MM.1S (cell line): ENCODE data around the gene PLD6.
"Not testable (repeated sequence)": the region's sequence is repeated elsewhere in the genome, so short reads cannot be mapped to it uniquely, and the experiment has no call there.

ENCODE experiments used
- DNase-seq: peaks from one replicate; pipeline ENCODE4 v3.0.0-alpha.2; 2015
- H2AFZ ChIP-seq: fragments of 300-600 bp; sonication (generic); 2 replicates; pipeline ENCODE4 v1.6.0; 2016; ENCODE audit warnings: antibody characterized with exemption, low read length
- H3F3A ChIP-seq: fragments of 300-600 bp; sonication (generic); 2 replicates; pipeline ENCODE4 v1.6.1; 2016; ENCODE audit warnings: mild to moderate bottlenecking, antibody characterized with exemption, low read length, moderate library complexity, mixed read lengths; ENCODE audit not compliant: insufficient read depth
- H3K27ac ChIP-seq: fragments of 300-600 bp; sonication (generic); 2 replicates; pipeline ENCODE4 v1.5.1; 2016; ENCODE audit warnings: mild to moderate bottlenecking, low read length
- H3K27me3 ChIP-seq: fragments of 300-600 bp; sonication (generic); replicated peaks from 2 replicates; pipeline ENCODE4 v1.6.0; 2016; ENCODE audit warnings: low read length; ENCODE audit not compliant: insufficient read depth
- H3K36me3 ChIP-seq: fragments of 300-600 bp; sonication (generic); replicated peaks from 2 replicates; pipeline ENCODE4 v1.6.1; 2016; ENCODE audit warnings: mild to moderate bottlenecking, low read length, mixed read lengths; ENCODE audit not compliant: insufficient read depth
- H3K4me1 ChIP-seq: fragments of 300-600 bp; sonication (generic); 2 replicates; pipeline ENCODE4 v1.6.1; 2016; ENCODE audit warnings: low read length, mixed read lengths
- H3K4me2 ChIP-seq: fragments of 300-600 bp; sonication (generic); 2 replicates; pipeline ENCODE4 v1.6.0; 2016; ENCODE audit warnings: low read depth, low read length
- H3K4me3 ChIP-seq: fragments of 300-600 bp; sonication (generic); 2 replicates; pipeline ENCODE4 v1.5.1; 2016; ENCODE audit warnings: low read length, mixed read lengths
- H3K79me2 ChIP-seq: fragments of 300-600 bp; sonication (generic); 2 replicates; pipeline ENCODE4 v1.6.1; 2016; ENCODE audit warnings: mixed run types, low read length, mixed read lengths
- H3K9ac ChIP-seq: fragments of 300-600 bp; sonication (generic); 2 replicates; pipeline ENCODE4 v1.6.1; 2016; ENCODE audit warnings: low read length, mixed read lengths
- H3K9me2 ChIP-seq: fragments of 300-600 bp; sonication (generic); replicated peaks from 2 replicates; pipeline ENCODE4 v1.6.1; 2016; ENCODE audit warnings: mild to moderate bottlenecking, low read length, mixed read lengths; ENCODE audit not compliant: insufficient read depth
- H3K9me3 ChIP-seq: fragments of 300-600 bp; sonication (generic); replicated peaks from 2 replicates; pipeline ENCODE4 v1.6.1; 2016; ENCODE audit warnings: mild to moderate bottlenecking, low read length, mixed read lengths; ENCODE audit not compliant: insufficient read depth
- H4K20me1 ChIP-seq: fragments of 300-600 bp; sonication (generic); 2 replicates; pipeline ENCODE4 v1.6.1; 2016; ENCODE audit warnings: mild to moderate bottlenecking, low read length, moderate library complexity, mixed read lengths; ENCODE audit not compliant: insufficient read depth
- EZH2 ChIP-seq: fragments of 300-600 bp; sonication (generic); optimal IDR thresholded peaks from 2 replicates; pipeline ENCODE3; 2017; ENCODE audit warnings: low read depth, mild to moderate bottlenecking, antibody characterized with exemption, low read length, mixed read lengths
- EZH2phosphoT487 ChIP-seq: fragments of 300-600 bp; sonication (generic); IDR thresholded peaks from 2 replicates; pipeline ENCODE4 v1.6.1; 2018; ENCODE audit warnings: antibody characterized with exemption, low read length
- TF ChIP-seq, protein P1 (sequence below): fragments of 300-600 bp; sonication (generic); IDR thresholded peaks from 2 replicates; pipeline ENCODE4 v1.5.1; 2016; ENCODE audit warnings: antibody characterized with exemption, low read length, mixed read lengths

Gene PLD6, protein sequence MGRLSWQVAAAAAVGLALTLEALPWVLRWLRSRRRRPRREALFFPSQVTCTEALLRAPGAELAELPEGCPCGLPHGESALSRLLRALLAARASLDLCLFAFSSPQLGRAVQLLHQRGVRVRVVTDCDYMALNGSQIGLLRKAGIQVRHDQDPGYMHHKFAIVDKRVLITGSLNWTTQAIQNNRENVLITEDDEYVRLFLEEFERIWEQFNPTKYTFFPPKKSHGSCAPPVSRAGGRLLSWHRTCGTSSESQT

DNA sequence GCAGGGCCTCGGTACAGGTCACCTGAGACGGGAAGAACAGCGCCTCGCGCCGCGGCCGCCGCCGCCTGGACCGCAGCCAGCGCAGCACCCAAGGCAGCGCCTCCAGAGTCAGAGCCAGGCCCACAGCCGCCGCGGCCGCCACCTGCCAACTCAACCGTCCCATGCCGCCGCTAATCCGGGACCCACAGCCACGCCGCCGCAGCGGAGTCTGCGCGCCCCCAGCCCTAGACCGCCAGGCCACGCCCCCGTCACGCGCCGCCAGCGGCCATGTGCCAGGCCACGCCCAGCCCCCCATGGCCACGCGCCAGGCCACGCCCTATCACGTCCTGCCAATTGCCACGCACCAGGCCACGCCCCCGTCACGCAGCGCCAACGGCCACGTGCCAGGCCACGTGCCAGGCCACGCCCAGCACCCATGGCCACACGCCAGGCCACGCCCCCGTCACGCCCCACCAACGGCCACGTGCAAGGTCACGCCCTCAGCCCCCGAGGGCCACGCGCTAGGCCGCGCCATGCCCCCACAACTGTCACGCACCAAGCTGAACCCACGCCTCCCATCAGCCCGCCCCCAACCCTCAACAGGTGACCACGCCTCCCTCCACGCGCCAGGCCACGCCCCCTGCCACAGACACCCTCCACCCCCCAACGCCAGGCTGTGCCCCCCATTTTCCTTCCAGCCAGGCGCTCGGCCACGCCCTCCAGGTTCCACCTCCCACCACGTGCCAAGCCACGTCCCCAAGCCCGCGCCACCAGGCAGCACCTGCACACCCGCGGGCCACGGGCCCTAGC is at the start of gene PLD6:
Gene PLD6 (minus strand): TSS at position 210 of the 789 bp plus-strand sequence. CDS start 47 bp downstream, at position 163.
- H3K36me3 ChIP-seq = no peaks in the 10 kb centered on the region
- TF ChIP-seq EZH2 (no peak), EZH2phosphoT487 (no peak)
- TF ChIP-seq, protein P1, sequence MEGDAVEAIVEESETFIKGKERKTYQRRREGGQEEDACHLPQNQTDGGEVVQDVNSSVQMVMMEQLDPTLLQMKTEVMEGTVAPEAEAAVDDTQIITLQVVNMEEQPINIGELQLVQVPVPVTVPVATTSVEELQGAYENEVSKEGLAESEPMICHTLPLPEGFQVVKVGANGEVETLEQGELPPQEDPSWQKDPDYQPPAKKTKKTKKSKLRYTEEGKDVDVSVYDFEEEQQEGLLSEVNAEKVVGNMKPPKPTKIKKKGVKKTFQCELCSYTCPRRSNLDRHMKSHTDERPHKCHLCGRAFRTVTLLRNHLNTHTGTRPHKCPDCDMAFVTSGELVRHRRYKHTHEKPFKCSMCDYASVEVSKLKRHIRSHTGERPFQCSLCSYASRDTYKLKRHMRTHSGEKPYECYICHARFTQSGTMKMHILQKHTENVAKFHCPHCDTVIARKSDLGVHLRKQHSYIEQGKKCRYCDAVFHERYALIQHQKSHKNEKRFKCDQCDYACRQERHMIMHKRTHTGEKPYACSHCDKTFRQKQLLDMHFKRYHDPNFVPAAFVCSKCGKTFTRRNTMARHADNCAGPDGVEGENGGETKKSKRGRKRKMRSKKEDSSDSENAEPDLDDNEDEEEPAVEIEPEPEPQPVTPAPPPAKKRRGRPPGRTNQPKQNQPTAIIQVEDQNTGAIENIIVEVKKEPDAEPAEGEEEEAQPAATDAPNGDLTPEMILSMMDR = no peak
- H3K79me2 ChIP-seq = peaks cover 34% of the 10 kb centered on the region
- no peaks in the 10 kb centered on the region for H3K9me2 ChIP-seq
- H3K4me2 ChIP-seq = peak within 1 kb of the TSS; percentile 97
- H3K27ac ChIP-seq = peak within 1 kb of the TSS; percentile 38; the same call in 1 of the 2 replicates
- H3K27me3 ChIP-seq = no peaks in the 10 kb centered on the region
- H2AFZ ChIP-seq = peak within 1 kb of the TSS; percentile 85
- peak; percentile 92 for DNase-seq
- peaks cover 31% of the 10 kb centered on the region for H3F3A ChIP-seq
- H3K9ac ChIP-seq = peak within 1 kb of the TSS; percentile 91
- peak within 1 kb of the TSS; percentile 88 for H3K4me3 ChIP-seq
- peaks cover 8% of the 10 kb centered on the region; the same call in 1 of the 2 replicates for H3K4me1 ChIP-seq
- H4K20me1 ChIP-seq = no peaks in the 10 kb centered on the region
- no peaks in the 10 kb centered on the region for H3K9me3 ChIP-seq

DNA sequence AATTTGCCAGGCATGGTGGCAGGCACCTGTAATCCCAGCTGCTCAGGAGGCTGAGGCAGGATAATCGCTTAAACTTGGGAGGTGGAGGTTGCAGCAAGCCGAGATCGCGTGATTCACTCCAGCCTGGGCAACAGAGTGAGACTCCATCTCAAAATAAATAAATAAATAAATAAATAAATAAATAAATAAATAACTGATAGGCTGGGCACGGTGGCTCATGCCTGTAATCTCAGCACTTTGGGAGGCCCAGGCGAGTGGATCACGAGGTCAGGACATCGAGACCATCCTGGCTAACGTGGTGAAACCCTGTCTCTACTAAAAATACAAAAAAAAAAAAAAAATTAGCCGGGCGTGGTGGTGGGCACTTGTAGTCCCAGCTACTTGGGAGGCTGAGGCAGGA is 49.6 kb upstream of the PLD6 start:
- H2AFZ ChIP-seq, H3K27ac ChIP-seq, H3K9ac ChIP-seq, H3K4me3 ChIP-seq, H3K4me1 ChIP-seq, DNase-seq, H3F3A ChIP-seq, H3K9me3 ChIP-seq, H4K20me1 ChIP-seq, H3K4me2 ChIP-seq, H3K27me3 ChIP-seq, H3K9me2 ChIP-seq: not testable (repeated sequence)
- Histone ChIP-seq H3K79me2 (peaks cover 33% of the 10 kb centered on the region), H3K36me3 (peaks cover 14% of the 10 kb centered on the region)

DNA sequence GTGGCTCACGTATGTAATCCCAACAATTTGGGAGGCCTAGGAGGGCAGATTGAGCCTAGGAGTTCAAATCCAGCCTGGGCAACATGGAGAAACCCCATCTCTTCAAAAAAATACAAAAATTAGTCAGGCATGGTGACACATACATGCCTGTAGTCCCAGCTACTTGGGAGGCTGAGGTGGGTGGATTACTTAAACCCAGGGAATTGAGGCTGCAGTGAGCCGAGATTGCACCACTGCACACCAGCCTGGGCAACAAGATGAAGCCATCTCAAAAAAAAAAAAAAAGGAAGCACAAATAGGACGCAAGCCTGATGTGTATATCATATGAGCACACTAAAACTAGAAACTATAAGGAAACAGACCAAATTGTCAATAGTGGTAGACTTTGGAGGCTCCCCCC is 47.9 kb upstream of the PLD6 start:
- no peak overlapping the region for H3K27ac ChIP-seq

More for the DNA sequence above, 47.9 kb upstream of the PLD6 start:
- Histone ChIP-seq H3K9ac (no peak overlapping the region), H3K9me2 (no peaks in the 10 kb centered on the region), H3F3A (0 out of 2 replicates have a peak, but pooled peaks cover 6% of the 10 kb centered on the region), H3K4me1 (no peaks in the 10 kb centered on the region), H3K4me3 (no peak overlapping the region), H3K36me3 (peaks cover 3% of the 10 kb centered on the region; the same call in 1 of the 2 replicates), H2AFZ (no peak overlapping the region), H3K9me3 (no peaks in the 10 kb centered on the region), H3K79me2 (peaks cover 25% of the 10 kb centered on the region), H3K4me2 (no peak overlapping the region), H4K20me1 (no peaks in the 10 kb centered on the region), H3K27me3 (no peaks in the 10 kb centered on the region)
- no peak for DNase-seq
- TF ChIP-seq, protein P1 = no peak
- no peak for TF ChIP-seq EZH2
- no peak for TF ChIP-seq EZH2phosphoT487
